GM10266 (cell line): ENCODE results near the gene PDPK1.
"Not testable (repeated sequence)": the region's sequence is repeated elsewhere in the genome, so short reads cannot be mapped to it uniquely, and the experiment has no call there.

Experiments used
- DNase-seq: peaks from one replicate; pipeline ENCODE4 v3.0.0; 2012; ENCODE audit errors: extremely low spot score
- TF ChIP-seq, protein P1 (sequence below): IDR thresholded peaks from 2 replicates; pipeline ENCODE4 v1.5.1; 2012; ENCODE audit warnings: mild to moderate bottlenecking, low read depth; ENCODE audit not compliant: control insufficient read depth, insufficient read depth; ENCODE audit errors: missing control alignments

PDPK1 gene

GRCh38 chr16:2532494-2533141, 5.2 kb upstream of the PDPK1 start:
- TF ChIP-seq, protein P1, sequence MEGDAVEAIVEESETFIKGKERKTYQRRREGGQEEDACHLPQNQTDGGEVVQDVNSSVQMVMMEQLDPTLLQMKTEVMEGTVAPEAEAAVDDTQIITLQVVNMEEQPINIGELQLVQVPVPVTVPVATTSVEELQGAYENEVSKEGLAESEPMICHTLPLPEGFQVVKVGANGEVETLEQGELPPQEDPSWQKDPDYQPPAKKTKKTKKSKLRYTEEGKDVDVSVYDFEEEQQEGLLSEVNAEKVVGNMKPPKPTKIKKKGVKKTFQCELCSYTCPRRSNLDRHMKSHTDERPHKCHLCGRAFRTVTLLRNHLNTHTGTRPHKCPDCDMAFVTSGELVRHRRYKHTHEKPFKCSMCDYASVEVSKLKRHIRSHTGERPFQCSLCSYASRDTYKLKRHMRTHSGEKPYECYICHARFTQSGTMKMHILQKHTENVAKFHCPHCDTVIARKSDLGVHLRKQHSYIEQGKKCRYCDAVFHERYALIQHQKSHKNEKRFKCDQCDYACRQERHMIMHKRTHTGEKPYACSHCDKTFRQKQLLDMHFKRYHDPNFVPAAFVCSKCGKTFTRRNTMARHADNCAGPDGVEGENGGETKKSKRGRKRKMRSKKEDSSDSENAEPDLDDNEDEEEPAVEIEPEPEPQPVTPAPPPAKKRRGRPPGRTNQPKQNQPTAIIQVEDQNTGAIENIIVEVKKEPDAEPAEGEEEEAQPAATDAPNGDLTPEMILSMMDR: no peak
- DNase-seq: peak; percentile 70

- not testable (repeated sequence) for DNase-seq
These were observed 4.6 kb upstream of the PDPK1 start for GRCh38 chr16:2533142-2533755.

DNA sequence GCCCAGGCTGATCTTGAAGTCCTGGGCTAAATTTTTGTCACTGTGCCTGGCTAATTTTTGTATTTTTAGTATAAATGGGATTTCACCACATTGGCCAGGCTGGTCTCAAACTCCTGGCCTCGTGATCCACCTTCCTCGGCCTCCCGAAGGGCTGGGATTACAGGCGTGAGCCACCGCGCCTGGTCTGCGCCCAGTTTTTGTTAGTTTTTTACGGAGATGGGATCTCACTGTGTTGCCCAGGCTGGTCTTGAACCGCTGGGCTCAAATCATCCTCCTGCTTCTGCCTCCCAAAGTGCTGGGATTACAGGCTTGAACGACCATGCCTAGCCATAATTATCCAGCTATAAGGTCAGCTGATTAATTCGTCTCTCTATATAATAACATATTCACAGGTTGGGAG, 3.9 kb upstream of the PDPK1 start:
- DNase-seq: no peak
- TF ChIP-seq, protein P1: no peak

DNA sequence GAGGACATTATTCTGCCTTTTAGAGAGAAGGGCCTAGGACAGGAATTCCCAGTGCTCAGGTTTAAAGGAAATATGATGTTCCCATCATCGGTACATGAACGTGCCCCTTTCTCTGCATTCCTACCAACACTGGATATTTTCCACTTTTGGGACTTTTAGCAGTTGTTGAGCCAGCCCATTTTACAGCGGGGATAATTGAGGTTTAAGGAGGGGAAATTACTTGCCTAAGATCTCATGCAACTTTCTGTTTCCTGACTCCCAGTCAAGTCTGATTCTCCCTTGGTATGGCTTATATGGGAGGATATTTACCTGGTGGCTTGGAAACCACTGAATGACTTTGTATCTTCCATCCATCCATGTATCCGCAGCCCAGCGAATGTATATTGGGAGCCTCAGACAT, 3.5 kb upstream of the PDPK1 start:
- DNase-seq: not testable (repeated sequence)

- TF ChIP-seq, protein P1: no peak
- no peak for DNase-seq
These were observed 2.2 kb upstream of the PDPK1 start for GRCh38 chr16:2535625-2536013.

GRCh38 chr16:2539192-2539844, 1.5 kb downstream of the PDPK1 start:
- DNase-seq: not testable (repeated sequence)

DNA sequence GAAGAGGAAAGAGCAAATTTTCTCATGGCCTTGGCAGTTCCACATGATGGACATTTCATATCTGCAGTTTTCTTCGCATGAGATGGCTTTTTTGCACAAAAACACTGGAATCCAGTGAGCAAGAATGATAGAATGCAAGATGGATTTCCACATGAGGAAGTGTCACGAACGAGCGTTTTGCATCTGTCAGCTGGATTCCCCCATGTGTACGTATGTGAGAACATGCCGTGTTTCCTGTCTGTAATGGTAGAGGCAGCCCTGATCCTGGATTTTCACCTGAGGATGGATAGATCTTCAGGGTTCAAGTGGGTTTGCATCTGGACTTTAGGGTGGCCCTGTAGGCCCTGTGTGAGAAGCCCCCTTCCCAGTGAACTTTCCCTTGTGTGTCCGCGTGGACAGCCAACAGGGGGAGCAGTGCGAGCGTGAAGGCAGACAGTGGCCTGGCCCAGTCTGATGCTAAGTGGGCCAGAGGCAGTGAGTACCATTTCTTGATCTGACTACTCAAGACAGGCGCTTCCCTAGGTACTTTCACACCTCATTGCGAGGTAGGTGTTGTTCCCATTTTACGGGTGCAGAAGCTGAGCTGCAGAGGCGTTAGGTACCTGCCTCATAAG, 2.1 kb downstream of the PDPK1 start:
- TF ChIP-seq, protein P1: peak; percentile 61
- DNase-seq: not testable (repeated sequence)

GRCh38 chr16:2540912-2541311, 3.1 kb downstream of the PDPK1 start:
- DNase-seq: not testable (repeated sequence)

- not testable (repeated sequence) for DNase-seq
These were observed 3.6 kb downstream of the PDPK1 start for GRCh38 chr16:2541409-2541808.

GRCh38 chr16:2543771-2544170, 6.0 kb downstream of the PDPK1 start:
- not testable (repeated sequence) for DNase-seq

DNA sequence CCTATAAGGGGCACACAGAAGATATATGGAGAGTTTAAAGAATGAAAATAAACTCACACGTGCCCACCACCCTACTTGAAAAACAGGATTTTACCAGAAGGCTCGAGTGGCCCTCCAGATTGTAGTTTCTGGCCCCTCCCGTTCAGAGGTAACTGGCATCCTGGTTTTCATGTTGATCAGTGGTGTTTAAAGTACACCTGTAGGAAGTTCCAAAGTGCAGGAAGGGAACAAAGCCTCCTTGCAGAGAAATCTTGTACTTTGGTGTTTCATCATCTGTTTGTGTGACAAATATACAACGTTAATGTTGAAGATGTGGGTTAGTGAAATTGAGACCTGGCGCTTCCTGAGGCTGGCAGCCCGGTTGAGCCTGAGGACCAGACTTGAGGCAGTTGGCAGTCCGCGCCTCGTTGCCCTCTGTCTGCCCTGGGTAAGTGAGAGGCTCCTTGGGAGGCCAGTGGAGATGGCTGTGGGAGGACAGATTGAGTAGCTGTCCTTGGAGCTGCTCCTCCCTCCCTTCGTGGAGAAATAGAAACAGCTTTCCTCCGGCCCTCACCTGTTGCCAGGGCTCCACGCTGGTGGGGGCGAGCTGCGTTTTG, 12.6 kb downstream of the PDPK1 start:
- not testable (repeated sequence) for DNase-seq

DNA sequence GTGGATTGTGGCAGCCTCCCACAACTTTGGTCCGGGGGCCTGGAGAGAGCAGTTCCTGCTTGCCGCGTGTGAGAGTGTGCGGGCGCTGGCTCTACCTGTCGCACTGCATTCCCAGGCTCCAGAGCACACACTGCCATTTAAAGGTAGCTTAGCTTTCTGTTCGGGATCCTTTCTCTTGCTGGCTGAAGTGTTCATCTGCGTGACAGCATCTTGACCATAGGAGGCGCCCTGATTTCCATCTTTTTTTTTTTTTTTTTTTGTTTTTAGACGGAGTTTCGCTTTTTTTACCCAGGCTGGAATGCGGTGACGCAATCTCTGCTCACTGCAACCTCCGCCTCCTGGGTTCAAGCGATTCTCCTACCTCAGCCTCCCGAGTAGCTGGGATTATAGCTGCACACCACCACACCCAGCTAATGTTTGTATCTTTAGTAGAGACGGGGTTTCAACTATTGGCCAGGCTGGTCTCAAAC, 13.6 kb downstream of the PDPK1 start:
- DNase-seq: not testable (repeated sequence)

GRCh38 chr16:2554709-2555425, 17.0 kb downstream of the PDPK1 start:
- not testable (repeated sequence) for DNase-seq

- not testable (repeated sequence) for DNase-seq
These were observed 19.3 kb downstream of the PDPK1 start for GRCh38 chr16:2557150-2557549.
